Measurements from ENCODE around the gene RGL4. TPM values are rescaled to one million over a fixed set of nuclear protein-coding genes. Genes with fewer than 3 reads are reported as not detected.
A peak's percentile ranks its signal among the peaks of the same experiment; 100 is the strongest.
"Not testable (repeated sequence)": the region's sequence is repeated elsewhere in the genome, so short reads cannot be mapped to it uniquely, and the experiment has no call there.

Gene RGL4
- total RNA-seq, 1 donor from 2014 or later, result 0.40 TPM

DNA sequence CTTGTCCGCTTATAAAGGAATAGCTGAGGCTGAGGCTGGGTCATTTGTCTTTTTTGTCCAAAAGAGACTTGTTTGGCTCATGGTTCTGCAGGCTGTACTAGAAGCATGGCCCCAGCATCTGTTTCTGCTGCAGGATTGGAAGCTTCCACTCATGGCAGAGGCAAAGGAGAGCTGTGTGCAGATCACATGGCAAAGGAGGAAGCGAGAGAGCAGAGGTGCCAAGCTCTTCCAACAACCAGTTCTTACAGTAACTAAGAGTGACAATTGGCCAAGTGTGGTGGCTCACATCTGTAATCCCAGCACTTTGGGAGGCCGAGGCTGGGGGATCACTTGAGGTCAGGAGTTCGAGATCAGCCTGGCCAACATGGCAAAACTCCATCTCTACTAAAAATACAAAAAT lies 37.3 kb downstream of the RGL4 start:
- not testable (repeated sequence) for DNase-seq (ENCODE audit: low read depth)

DNA sequence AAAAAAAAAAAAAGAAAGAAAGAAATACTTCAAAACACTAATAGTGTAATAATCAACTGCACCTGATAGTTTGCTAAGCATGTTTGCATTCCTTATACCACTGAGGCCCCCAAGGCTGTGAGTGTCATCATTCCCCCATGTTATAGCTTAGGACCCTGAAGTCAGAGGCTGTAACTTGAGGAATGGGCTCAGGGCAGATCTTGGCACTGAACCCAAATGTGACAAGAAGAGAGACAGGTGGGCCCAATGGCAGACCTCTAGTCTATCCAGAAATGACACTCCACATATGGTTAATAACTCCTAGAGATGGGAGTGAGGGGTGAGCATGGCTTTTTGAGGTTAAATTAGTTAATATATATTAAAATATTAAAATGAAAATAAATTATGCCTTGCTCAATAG lies 46.9 kb downstream of the RGL4 start:
- DNase-seq (ENCODE audit: low read depth), result no peak

DNA sequence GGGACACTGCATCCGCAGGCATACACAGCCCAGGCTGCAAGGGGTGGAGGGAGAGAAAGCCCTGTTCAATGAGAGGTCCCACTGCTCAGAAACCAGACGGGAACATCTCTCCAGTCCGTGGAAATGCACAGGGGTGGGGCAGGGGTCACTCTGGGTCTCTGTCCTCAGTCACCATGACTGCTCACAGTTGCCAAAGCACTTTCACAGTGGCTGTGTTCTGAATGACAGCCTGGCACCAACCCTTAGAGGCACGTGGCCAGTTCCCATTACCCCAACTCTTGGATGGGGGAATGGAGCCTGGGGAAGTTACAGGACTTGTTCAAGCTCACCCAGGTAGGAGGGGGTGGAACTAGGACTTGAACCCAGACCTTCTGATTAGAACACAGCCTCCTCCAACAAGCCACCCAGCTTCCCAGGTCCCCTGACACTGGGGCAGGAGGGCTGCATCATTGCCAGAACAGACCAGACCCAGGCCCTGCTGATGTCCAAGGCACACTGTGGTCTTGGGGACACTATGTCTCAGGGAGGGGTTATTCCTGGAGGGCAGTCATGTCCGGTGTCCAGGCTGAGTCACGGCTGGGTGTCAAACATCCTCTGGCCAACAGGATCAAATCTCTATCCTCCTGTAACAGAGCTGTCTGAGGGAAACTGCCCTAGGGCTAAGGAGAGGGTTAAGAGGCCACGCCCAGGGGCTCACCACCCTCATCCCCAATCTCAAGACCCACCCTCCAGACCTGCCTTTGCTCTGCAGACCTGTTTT lies 51.9 kb downstream of the RGL4 start:
- peak; percentile 53 for DNase-seq (ENCODE audit: low read depth)

DNA sequence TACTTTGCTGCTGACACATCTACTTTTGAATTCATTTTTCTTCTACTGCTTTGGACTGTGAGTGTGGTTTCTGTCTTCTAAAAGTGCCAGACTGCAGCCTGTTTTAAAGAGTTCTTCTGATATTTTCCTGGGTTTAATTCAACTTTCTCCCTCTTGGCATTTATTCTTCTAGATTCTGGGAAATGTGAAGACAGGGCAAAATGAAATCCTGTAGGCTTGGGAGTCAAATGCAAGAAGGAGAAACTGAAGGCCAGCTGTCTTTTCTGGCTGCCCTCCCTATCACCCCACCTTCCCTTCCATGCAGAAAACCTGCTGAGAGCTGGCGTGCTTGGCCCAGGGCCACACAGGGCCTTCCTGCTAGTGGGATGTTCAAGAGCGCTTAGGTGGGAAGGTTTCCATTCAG lies 52.5 kb downstream of the RGL4 start:
- peak; percentile 51 for DNase-seq (ENCODE audit: low read depth)

DNA sequence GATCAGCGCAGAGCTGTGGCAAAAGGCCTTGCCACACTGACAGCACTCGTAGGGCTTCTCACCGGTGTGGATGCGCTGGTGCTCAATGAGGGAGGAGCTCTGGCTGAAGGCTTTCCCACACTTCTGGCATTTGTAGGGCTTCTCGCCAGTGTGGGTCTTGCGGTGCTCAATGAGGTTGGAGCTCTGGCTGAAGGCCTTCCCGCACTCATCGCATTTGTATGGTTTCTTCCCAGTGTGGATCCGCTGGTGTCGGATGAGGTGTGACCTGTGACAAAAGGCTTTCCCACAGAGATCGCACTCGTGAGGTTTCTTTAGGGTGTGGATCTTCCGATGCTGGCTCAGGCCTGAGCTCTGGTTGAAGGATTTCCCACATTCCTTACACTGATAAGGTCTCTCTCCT lies 53.2 kb downstream of the RGL4 start:
- no peak for DNase-seq (ENCODE audit: low read depth)

DNA sequence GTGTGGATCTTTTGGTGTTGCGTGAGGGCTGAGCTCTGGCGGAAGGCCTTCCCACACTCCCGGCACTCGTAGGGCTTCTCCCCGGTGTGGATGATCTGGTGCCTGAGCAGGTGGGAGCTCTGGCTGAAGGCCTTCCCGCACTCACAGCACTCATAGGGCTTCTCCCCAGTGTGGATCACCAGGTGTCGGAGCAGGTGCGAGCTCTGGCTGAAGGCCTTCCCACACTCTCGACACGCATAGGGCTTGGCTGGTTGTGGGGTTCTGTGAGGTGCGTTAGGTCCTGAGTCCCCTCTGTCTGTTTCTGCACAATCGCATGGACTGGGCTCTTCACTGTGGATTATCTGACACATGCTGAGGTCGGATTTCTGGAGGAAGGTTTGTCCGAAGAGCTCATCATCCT lies 53.7 kb downstream of the RGL4 start:
- DNase-seq (ENCODE audit: low read depth), result no peak

DNA sequence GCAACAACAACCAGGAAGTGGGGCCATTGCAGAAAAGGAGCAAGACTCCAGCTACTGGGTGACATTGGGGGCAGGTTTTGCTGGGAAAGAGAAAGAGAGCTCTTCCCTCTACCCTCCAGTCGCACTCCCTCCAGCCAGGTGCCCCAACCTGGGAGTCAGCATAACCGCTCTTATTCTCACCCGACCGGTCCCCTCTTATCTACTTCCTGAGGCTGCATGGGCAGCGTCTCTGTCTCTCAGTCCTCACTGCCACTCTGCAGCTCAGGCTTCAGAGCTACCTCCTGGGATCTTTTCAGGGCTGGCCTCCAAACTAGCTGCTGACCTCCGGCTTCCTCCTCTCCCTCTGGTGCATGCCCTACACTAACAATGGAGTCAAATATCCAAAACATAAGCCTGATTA lies 55.0 kb downstream of the RGL4 start:
- no peak for DNase-seq (ENCODE audit: low read depth)

Other genes with a start within 250 kb of the RGL4 start
- gene IGLL1, start 110.7 kb upstream of the RGL4 start, total RNA-seq, result 0.88 TPM in 1 of 2 replicates, not detected in the other
- gene DRICH1, start 58.7 kb upstream of the RGL4 start, total RNA-seq, result 0.21 and 0.26 TPM in 2 replicates
- 3.0 and 3.2 TPM in 2 replicates for gene ZNF70, start 60.1 kb downstream of the RGL4 start, total RNA-seq
- gene VPREB3, start 63.4 kb downstream of the RGL4 start, total RNA-seq, result 0.51 TPM in 1 of 2 replicates, not detected in the other
- 1.2 TPM in 1 of 2 replicates, not detected in the other for gene C22orf15, start 72.0 kb downstream of the RGL4 start, total RNA-seq
- 2.7 and 19.8 TPM in 2 replicates for gene CHCHD10, start 77.0 kb downstream of the RGL4 start, total RNA-seq
- 51.5 and 67.7 TPM in 2 replicates for gene MMP11, start 81.8 kb downstream of the RGL4 start, total RNA-seq
- gene SMARCB1, start 96.0 kb downstream of the RGL4 start, total RNA-seq, result 58.8 and 62.9 TPM in 2 replicates
- 1.5 and 4.6 TPM in 2 replicates for gene DERL3, start 148.0 kb downstream of the RGL4 start, total RNA-seq
- gene SLC2A11, start 166.9 kb downstream of the RGL4 start, total RNA-seq, result 13.2 and 18.9 TPM in 2 replicates
- 374 and 603 TPM in 2 replicates for gene MIF, start 203.4 kb downstream of the RGL4 start, total RNA-seq

Measured in myocyte (in vitro differentiated cells).